Sigmoid colon (tissue), 4 donors: ENCODE measurements around the gene MITF.

Experiments used
- POLR2A ChIP-seq, 2 donors: fragments of 450-650 bp; IDR thresholded peaks; one replicate each; pipeline ENCODE4 v1.6.1; 2016; ENCODE audit warnings: antibody characterized with exemption in 2 of 2, mild to moderate bottlenecking in 2 of 2, moderate library complexity in 2 of 2
- POLR2AphosphoS5 ChIP-seq, 4 donors: sonication (generic); formaldehyde crosslinking; IDR thresholded peaks; one replicate each; pipeline ENCODE4 v1.6.1; 2017; ENCODE audit warnings: antibody characterized with exemption in 4 of 4
- TF ChIP-seq, protein P1 (sequence below), 4 experiments: fragments of 450-650 bp in 3 of 4; fragments of 200-600 bp in 1 of 4; IDR thresholded peaks; one replicate each; pipeline ENCODE4 v1.5.1; 2016 to 2019; ENCODE audit warnings: antibody characterized with exemption in 4 of 4, mild to moderate bottlenecking in 3 of 4, moderate library complexity in 2 of 4

DNA sequence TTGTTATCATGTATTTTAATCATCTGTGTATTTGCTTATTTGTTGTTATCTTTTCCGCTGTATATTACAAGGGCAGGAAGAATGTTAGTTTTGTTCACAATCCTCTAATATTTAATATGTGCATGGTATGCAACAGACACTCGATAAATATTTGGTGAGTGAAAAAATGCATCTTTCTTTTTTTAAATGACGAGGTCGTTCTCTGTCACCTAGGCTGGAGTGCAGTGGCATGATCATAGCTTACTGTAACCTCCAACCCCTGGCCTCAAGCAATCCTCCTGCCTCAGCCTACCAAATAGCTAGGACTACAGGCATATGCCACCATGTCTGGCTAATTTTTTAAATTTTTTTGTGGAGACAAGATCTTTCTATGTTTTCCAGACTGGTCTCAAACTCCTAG, 66.2 kb downstream of the MITF start:
- TF ChIP-seq POLR2A (IDR thresholded peaks at IDR 0.05) (no peak), POLR2AphosphoS5 (IDR thresholded peaks at IDR 0.05) (no peak)
- TF ChIP-seq, protein P1, sequence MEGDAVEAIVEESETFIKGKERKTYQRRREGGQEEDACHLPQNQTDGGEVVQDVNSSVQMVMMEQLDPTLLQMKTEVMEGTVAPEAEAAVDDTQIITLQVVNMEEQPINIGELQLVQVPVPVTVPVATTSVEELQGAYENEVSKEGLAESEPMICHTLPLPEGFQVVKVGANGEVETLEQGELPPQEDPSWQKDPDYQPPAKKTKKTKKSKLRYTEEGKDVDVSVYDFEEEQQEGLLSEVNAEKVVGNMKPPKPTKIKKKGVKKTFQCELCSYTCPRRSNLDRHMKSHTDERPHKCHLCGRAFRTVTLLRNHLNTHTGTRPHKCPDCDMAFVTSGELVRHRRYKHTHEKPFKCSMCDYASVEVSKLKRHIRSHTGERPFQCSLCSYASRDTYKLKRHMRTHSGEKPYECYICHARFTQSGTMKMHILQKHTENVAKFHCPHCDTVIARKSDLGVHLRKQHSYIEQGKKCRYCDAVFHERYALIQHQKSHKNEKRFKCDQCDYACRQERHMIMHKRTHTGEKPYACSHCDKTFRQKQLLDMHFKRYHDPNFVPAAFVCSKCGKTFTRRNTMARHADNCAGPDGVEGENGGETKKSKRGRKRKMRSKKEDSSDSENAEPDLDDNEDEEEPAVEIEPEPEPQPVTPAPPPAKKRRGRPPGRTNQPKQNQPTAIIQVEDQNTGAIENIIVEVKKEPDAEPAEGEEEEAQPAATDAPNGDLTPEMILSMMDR (IDR thresholded peaks at IDR 0.05), result no peak
